Liver (tissue), 9 donors: ENCODE results near the gene TMEM9B. TPM values are rescaled to one million over a fixed set of nuclear protein-coding genes. Genes with fewer than 3 reads are reported as not detected.

ENCODE experiments used
- DNase-seq: peaks from one replicate; pipeline ENCODE4 v3.0.0-alpha.2; 2017; ENCODE audit warnings: low spot score
- H3K27ac ChIP-seq, 2 donors: one replicate each; pipeline ENCODE4 v1.7.0; 2013; ENCODE audit warnings: inconsistent platforms in 2 of 2, low read length in 2 of 2, control low read depth in 1 of 2, low read depth in 1 of 2, mild to moderate bottlenecking in 1 of 2
- H3K27me3 ChIP-seq, 4 donors: one replicate each; pipeline versions ENCODE4 v1.6.1 to v1.7.0; 2013; ENCODE audit warnings: low read length in 3 of 4, inconsistent platforms in 1 of 4, mild to moderate bottlenecking in 1 of 4, moderate library complexity in 1 of 4; ENCODE audit not compliant: control insufficient read depth in 4 of 4, insufficient read depth in 4 of 4
- H3K36me3 ChIP-seq, 4 donors: one replicate each; pipeline versions ENCODE4 v1.6.1 to v1.7.0; 2013; ENCODE audit warnings: low read length in 3 of 4, mild to moderate bottlenecking in 3 of 4, low read depth in 1 of 4, moderate library complexity in 1 of 4; ENCODE audit not compliant: control insufficient read depth in 4 of 4, insufficient read depth in 3 of 4
- H3K4me1 ChIP-seq, 4 donors: one replicate each; pipeline versions ENCODE4 v1.6.1 to v1.7.0; 2013; ENCODE audit warnings: low read length in 3 of 4, mild to moderate bottlenecking in 3 of 4, moderate library complexity in 1 of 4; ENCODE audit not compliant: control insufficient read depth in 4 of 4, insufficient read depth in 4 of 4
- H3K4me3 ChIP-seq, 3 donors: one replicate each; pipeline versions ENCODE4 v1.6.1 to v1.7.0; 2013; ENCODE audit warnings: low read length in 3 of 3, control low read depth in 1 of 3, low read depth in 1 of 3, mild to moderate bottlenecking in 1 of 3
- H3K9ac ChIP-seq, 2 donors: one replicate each; pipeline ENCODE4 v1.7.0; 2013; ENCODE audit warnings: low read length in 2 of 2, mild to moderate bottlenecking in 2 of 2, moderate library complexity in 2 of 2, control low read depth in 1 of 2, low read depth in 1 of 2
- H3K9me3 ChIP-seq, 4 donors: one replicate each; pipeline versions ENCODE4 v1.6.1 to v1.7.0; 2013; ENCODE audit warnings: low read length in 3 of 4; ENCODE audit not compliant: control insufficient read depth in 4 of 4
- EGR1 ChIP-seq, 2 donors: IDR thresholded peaks; 2 replicates each; pipeline ENCODE4 v1.6.1; 2016 to 2018; ENCODE audit warnings: antibody characterized with exemption in 2 of 2, low read depth in 2 of 2
- FOXA1 ChIP-seq: IDR thresholded peaks from 2 replicates; pipeline ENCODE4 v1.6.1; 2016; ENCODE audit warnings: antibody characterized with exemption
- FOXA2 ChIP-seq: IDR thresholded peaks from 2 replicates; pipeline ENCODE4 v1.6.1; 2016; ENCODE audit warnings: antibody characterized with exemption
- GABPA ChIP-seq, 2 donors: IDR thresholded peaks in 1 of 2; conservative IDR thresholded peaks in 1 of 2; 2 replicates each; pipeline ENCODE4 v1.6.1; 2016; ENCODE audit warnings: antibody characterized with exemption in 2 of 2, mild to moderate bottlenecking in 1 of 2, moderate library complexity in 1 of 2
- MAX ChIP-seq: IDR thresholded peaks from 2 replicates; pipeline ENCODE4 v1.6.1; 2016; ENCODE audit warnings: antibody characterized with exemption
- NR2F2 ChIP-seq: IDR thresholded peaks from 2 replicates; pipeline ENCODE4 v1.6.1; 2016; ENCODE audit warnings: antibody characterized with exemption
- RAD21 ChIP-seq, 2 donors: IDR thresholded peaks; 2 replicates each; pipeline ENCODE4 v1.6.1; 2016; ENCODE audit warnings: antibody characterized with exemption in 2 of 2, mild to moderate bottlenecking in 2 of 2
- REST ChIP-seq: IDR thresholded peaks from 2 replicates; pipeline ENCODE4 v1.6.1; 2016; ENCODE audit warnings: antibody characterized with exemption, mild to moderate bottlenecking
- RXRA ChIP-seq, 2 donors: IDR thresholded peaks; 2 replicates each; pipeline ENCODE4 v1.6.1; 2017 to 2018; ENCODE audit warnings: antibody characterized with exemption in 2 of 2, mild to moderate bottlenecking in 1 of 2
- SP1 ChIP-seq: IDR thresholded peaks from 2 replicates; pipeline ENCODE4 v1.6.1; 2018; ENCODE audit warnings: antibody characterized with exemption, mild to moderate bottlenecking
- YY1 ChIP-seq: IDR thresholded peaks from 2 replicates; pipeline ENCODE4 v1.6.1; 2016; ENCODE audit warnings: antibody characterized with exemption, mild to moderate bottlenecking
- ZBTB33 ChIP-seq: IDR thresholded peaks from 2 replicates; pipeline ENCODE4 v1.6.1; 2016; ENCODE audit warnings: antibody characterized with exemption
- WGBS: extraction: QIAGEN DNeasy Blood & Tissue Kit; methylation state at CpG from one replicate; pipeline ENCODE4 v1.1.7; 2013; 5-methylcytosine and 5-hydroxymethylcytosine counted together
- polyA plus RNA-seq, 2 donors: library from polyadenylated mRNA; stranded (reverse) in 1 of 2; unstranded in 1 of 2; fragments of 200-250 nt in 1 of 2; fragments of >200 nt in 1 of 2; fragmentation: Nextera tagmentation in 1 of 2; extraction: Ambion mirVana in 1 of 2; gene quantifications; one replicate each; pipeline versions ENCODE4 v1.2.1 to v1.2.3, GENCODE V29; 2013 to 2015
- total RNA-seq, 2 donors: library from RNA; depleted of rRNA; stranded (reverse); fragments of >200 nt; gene quantifications; one replicate each; pipeline ENCODE4 v1.2.3, GENCODE V29; 2014
- donor health status: healthy.
- donor health status: healthy.
- donor health status: healthy.
- donor health status: healthy.
- donor health status: healthy.

Gene TMEM9B
- total and polyA plus RNA-seq, 4 donors, result 17.0 to 23.9 (median 19.5) TPM

- Histone ChIP-seq H3K27ac (peak within 1 kb of the TSS; percentile 73 to 87), H3K36me3 (peaks cover 0 to under 1% (median 0%) of the 10 kb centered on the region in 4 donors), H3K9ac (peak within 1 kb of the TSS; percentile 45 to 83), H3K4me3 (peak within 1 kb of the TSS; percentile 74 to 99 (median 80)), H3K4me1 (peaks cover 0 to 16% (median 12%) of the 10 kb centered on the region in 4 donors), H3K27me3 (no peaks in the 10 kb centered on the region), H3K9me3 (no peaks in the 10 kb centered on the region)
- WGBS, result under 1% methylated on average over 68 of the region's 68 CpGs
- TF ChIP-seq ZBTB33 (no peak), RAD21 (IDR thresholded peaks at IDR 0.05) (peak in 1 of 2 donors; percentile 41), GABPA (IDR thresholded peaks at IDR 0.05 in 1 of 2, conservative IDR thresholded peaks at IDR 0.05 in 1 of 2) (peak in 1 of 2 donors; percentile 72), YY1 (peak; percentile 50), SP1 (no peak)
- peak; percentile 89 for DNase-seq
Observed at GRCh38 chr11:8911029-8911823, 53.0 kb downstream of the TMEM9B start, which contains the start of gene AKIP1. Gene AKIP1 (plus strand): TSS chr11:8911189. CDS start chr11:8911450, 261 bp downstream.

- no peak for TF ChIP-seq EGR1 (IDR thresholded peaks at IDR 0.05; ENCODE audit: low read depth in 2 of 2)
- TF ChIP-seq RAD21 (IDR thresholded peaks at IDR 0.05), result no peak
- TF ChIP-seq RXRA (IDR thresholded peaks at IDR 0.05), result no peak
- TF ChIP-seq MAX, result no peak
- no peak for TF ChIP-seq REST
- no peak for DNase-seq
- no peaks in the 10 kb centered on the region for H3K36me3 ChIP-seq
- 3% methylated on average over 19 of the region's 19 CpGs for WGBS
- H3K4me3 ChIP-seq, result peak overlapping the region; percentile 59 to 99 (median 74)
- H3K27ac ChIP-seq, result no peak overlapping the region
- no peaks in the 10 kb centered on the region for H3K9me3 ChIP-seq
- H3K9ac ChIP-seq, result no peak overlapping the region
- H3K27me3 ChIP-seq, result no peaks in the 10 kb centered on the region
- peaks cover 0 to 16% (median 12%) of the 10 kb centered on the region in 4 donors for H3K4me1 ChIP-seq
Observed at GRCh38 chr11:8910649-8911026, 53.6 kb downstream of the TMEM9B start.

GRCh38 chr11:8908099-8908498 lies 56.1 kb downstream of the TMEM9B start:
- TF ChIP-seq FOXA1 (no peak), NR2F2 (no peak), FOXA2 (no peak), ZBTB33 (no peak)
- no peaks in the 10 kb centered on the region for H3K27me3 ChIP-seq
- H3K27ac ChIP-seq, result no peak overlapping the region
- no peaks in the 10 kb centered on the region for H3K36me3 ChIP-seq
- no peak overlapping the region for H3K9ac ChIP-seq
- no peaks in the 10 kb centered on the region for H3K9me3 ChIP-seq
- peaks cover 0 to 14% (median 6%) of the 10 kb centered on the region in 4 donors for H3K4me1 ChIP-seq
- H3K4me3 ChIP-seq, result no peak overlapping the region
- DNase-seq, result no peak
